B cell (primary cell): Measurements from ENCODE around the gene RTL1.

Source experiments
- CTCF ChIP-seq: fragments of 200-600 bp; IDR thresholded peaks from one replicate; pipeline ENCODE4 v1.8.0; 2022; ENCODE audit warnings: antibody characterized with exemption, mild to moderate bottlenecking
- EZH2 ChIP-seq: IDR thresholded peaks from 2 replicates; pipeline ENCODE4 v1.6.1; 2012; ENCODE audit warnings: borderline replicate concordance, low read depth, mild to moderate bottlenecking, moderate library complexity, low read length; ENCODE audit not compliant: insufficient read depth, poor library complexity, severe bottlenecking

GRCh38 chr14:100841761-100842403, 61.6 kb downstream of the RTL1 start:
- TF ChIP-seq CTCF (no peak), EZH2 (no peak)
